ENCODE measurements around the gene COL15A1.

COL15A1 gene

DNA sequence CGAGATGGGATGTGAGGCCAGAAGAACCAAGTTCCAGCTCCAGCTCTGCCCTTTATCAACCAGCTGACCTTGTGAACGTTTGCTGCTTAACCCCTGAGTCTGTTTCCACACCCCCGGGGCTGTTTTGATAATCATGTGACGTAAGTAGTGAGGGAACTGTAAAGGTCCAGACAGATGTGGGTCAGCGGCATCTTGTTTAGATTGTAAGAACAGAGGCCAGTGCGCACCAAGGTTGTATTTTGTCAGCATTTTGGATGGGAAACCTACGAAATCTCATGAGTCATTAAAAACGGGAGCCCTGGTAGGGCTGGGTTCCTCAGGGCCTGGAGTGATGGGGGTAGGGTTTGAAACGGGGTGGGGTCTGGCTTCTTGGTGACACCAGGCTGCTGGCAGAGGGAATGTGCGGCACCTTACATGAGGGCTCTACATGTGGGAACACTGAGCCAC is 13.8 kb upstream of the COL15A1 start:
- TF ChIP-seq, protein P1, sequence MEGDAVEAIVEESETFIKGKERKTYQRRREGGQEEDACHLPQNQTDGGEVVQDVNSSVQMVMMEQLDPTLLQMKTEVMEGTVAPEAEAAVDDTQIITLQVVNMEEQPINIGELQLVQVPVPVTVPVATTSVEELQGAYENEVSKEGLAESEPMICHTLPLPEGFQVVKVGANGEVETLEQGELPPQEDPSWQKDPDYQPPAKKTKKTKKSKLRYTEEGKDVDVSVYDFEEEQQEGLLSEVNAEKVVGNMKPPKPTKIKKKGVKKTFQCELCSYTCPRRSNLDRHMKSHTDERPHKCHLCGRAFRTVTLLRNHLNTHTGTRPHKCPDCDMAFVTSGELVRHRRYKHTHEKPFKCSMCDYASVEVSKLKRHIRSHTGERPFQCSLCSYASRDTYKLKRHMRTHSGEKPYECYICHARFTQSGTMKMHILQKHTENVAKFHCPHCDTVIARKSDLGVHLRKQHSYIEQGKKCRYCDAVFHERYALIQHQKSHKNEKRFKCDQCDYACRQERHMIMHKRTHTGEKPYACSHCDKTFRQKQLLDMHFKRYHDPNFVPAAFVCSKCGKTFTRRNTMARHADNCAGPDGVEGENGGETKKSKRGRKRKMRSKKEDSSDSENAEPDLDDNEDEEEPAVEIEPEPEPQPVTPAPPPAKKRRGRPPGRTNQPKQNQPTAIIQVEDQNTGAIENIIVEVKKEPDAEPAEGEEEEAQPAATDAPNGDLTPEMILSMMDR (IDR thresholded peaks at IDR 0.05; ENCODE audit: control insufficient read depth, insufficient read depth, low read depth, low read length, missing control alignments) = no peak
- H3K4me3 ChIP-seq (ENCODE audit: control insufficient read depth, low read depth, low read length) = no peak overlapping the region
- DNase-seq (ENCODE audit: low read depth) = no peak

DNA sequence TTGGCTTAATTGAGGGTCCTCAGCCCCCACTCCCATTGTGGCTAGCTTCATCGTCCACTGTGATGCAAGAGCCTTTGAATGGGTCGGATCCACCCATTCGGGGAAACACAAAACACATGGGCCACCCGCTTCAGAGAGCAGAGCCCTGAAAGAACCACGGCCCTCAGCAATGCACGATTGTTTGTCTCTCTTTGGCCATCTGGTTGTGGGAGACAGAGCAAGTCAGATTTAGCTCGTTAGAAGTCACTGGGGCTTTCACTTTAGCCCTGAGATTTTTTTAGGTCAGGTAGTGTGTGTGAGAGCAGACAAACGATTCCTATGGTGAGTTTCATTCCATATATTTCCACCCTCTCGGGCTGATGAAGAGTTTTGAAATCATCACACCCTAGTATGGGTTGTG is 12.9 kb upstream of the COL15A1 start:
- TF ChIP-seq, protein P1 (IDR thresholded peaks at IDR 0.05; ENCODE audit: control insufficient read depth, insufficient read depth, low read depth, low read length, missing control alignments) = no peak
- no peak overlapping the region for H3K4me3 ChIP-seq (ENCODE audit: control insufficient read depth, low read depth, low read length)
- no peak for DNase-seq (ENCODE audit: low read depth)

DNA sequence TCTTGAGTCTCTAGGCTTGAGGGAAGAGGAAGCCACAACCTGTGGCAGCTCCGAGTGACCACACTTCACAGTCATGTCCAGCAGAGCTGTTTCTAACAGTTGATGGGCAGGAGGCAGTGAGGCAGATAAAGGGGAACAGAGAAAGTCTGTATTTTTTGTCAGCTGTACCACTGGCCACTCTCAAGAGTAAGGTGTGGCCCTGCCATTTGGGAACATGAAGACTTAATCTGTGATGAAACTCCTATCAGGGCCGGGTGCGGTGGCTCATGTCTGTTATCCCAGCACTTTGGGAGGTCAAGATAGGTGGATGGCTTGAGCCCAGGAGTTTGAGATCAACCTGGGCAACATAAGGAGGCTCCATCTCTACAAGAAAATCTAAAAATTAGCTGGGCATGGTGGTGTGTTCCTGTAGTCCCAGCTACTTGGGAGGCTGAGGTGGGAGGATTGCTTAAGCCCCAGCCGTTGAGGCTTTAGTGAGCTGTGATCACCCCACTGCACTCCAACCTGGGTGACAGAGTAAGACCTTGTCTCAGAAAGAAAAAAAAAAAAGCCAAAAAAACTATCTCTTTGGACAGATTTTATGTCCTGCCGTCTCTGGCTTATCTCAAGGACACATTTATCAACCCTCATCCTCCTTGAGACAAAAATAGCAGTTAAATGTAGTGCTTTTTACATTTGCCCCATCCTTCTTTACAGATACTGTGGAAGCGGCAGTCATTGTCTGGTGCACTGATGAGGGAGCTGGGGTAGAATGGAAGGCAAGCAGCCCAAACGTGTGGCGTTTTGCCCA is 11.9 kb upstream of the COL15A1 start:
- TF ChIP-seq, protein P1 (IDR thresholded peaks at IDR 0.05; ENCODE audit: control insufficient read depth, insufficient read depth, low read depth, low read length, missing control alignments) = no peak
- DNase-seq (ENCODE audit: low read depth) = no peak
- H3K4me3 ChIP-seq (ENCODE audit: control insufficient read depth, low read depth, low read length) = no peak overlapping the region

DNA sequence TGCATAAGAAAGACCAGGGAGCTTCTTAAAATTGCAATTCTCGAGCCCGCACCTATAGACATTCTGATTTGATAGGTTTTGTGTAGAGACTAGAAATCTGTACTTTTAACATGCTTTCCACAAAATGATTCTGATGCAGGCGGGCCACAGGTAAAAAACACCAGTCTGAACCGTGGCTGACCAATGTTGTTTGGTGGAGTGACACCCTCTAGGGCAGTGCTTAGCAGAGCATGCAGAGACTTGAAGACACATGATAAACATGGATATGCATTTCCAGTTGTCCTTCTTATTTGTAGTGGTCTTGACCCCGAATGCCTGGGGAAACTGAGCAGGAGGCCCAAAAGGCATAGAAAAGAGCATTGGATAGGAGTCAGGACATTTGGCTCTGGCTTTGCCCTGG is 10.5 kb upstream of the COL15A1 start:
- DNase-seq (ENCODE audit: low read depth) = no peak
- TF ChIP-seq, protein P1 (IDR thresholded peaks at IDR 0.05; ENCODE audit: control insufficient read depth, insufficient read depth, low read depth, low read length, missing control alignments) = no peak
- H3K4me3 ChIP-seq (ENCODE audit: control insufficient read depth, low read depth, low read length) = no peak overlapping the region

DNA sequence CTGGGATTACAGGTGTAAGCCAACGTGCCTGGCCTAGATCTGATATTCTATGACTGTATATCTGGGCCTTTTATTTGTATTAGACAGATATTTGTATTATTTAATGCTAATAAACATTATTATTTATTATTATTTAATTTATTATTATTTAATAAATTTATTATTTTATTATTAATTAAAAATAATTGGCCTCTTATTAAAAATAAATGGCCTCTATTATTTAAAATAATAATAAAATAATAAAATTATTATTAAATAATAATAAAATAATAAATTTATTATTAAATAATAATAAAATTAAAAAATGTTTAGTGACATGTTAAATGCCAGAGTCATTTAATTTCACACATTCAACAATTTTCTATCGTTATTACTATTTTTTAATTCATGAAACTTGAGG is 9.8 kb upstream of the COL15A1 start:
- no peak for DNase-seq (ENCODE audit: low read depth)
- TF ChIP-seq, protein P1 (IDR thresholded peaks at IDR 0.05; ENCODE audit: control insufficient read depth, insufficient read depth, low read depth, low read length, missing control alignments) = no peak
- no peak overlapping the region for H3K4me3 ChIP-seq (ENCODE audit: control insufficient read depth, low read depth, low read length)

DNA sequence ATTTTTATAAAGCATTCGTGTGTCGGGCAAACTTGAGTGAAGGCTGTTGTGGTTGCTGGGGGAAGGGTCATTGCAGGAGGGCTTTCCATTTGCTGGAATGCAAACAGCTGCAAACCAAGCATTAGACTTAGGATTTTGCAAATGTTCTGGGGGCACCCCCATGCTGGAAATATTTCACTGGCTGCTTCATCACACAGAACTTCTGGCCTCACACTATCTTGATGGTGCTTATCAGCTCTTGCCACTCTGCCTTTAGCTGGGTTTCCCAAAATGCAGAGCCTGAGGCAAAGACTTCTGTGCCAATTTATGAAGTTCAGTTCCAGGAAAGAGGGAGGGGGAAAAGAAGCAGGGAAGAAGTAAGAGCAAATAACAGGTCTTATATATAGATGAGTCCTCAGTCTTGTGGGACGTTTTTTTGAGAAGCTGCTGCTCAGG is 8.6 kb upstream of the COL15A1 start:
- DNase-seq (ENCODE audit: low read depth) = no peak
- TF ChIP-seq, protein P1 (IDR thresholded peaks at IDR 0.05; ENCODE audit: control insufficient read depth, insufficient read depth, low read depth, low read length, missing control alignments) = no peak
- no peak overlapping the region for H3K4me3 ChIP-seq (ENCODE audit: control insufficient read depth, low read depth, low read length)

Measured in AG09309 (cell line).